Epithelial cell of proximal tubule (primary cell): ENCODE measurements around the gene BPIFB3. TPM values are rescaled to one million over a fixed set of nuclear protein-coding genes. Genes with fewer than 3 reads are reported as not detected.

Experiments used
- DNase-seq: peaks from one replicate; pipeline ENCODE4 v3.0.0-alpha.2; 2011; ENCODE audit warnings: low read depth
- H3K4me3 ChIP-seq: 2 replicates; pipeline ENCODE4 v1.5.1; 2011; ENCODE audit warnings: low read depth, mild to moderate bottlenecking, low read length
- CTCF ChIP-seq: conservative IDR thresholded peaks from 2 replicates; pipeline ENCODE4 v1.5.1; 2012; ENCODE audit warnings: low read depth, mild to moderate bottlenecking, low read length
- total RNA-seq: library from RNA; depleted of rRNA; stranded (reverse); fragments of >200 nt; gene quantifications from 2 replicates; pipeline ENCODE4 v1.2.3, GENCODE V29; 2015

BPIFB3 gene, protein sequence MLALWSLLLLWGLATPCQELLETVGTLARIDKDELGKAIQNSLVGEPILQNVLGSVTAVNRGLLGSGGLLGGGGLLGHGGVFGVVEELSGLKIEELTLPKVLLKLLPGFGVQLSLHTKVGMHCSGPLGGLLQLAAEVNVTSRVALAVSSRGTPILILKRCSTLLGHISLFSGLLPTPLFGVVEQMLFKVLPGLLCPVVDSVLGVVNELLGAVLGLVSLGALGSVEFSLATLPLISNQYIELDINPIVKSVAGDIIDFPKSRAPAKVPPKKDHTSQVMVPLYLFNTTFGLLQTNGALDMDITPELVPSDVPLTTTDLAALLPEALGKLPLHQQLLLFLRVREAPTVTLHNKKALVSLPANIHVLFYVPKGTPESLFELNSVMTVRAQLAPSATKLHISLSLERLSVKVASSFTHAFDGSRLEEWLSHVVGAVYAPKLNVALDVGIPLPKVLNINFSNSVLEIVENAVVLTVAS
- not detected in 2 replicates for total RNA-seq

GRCh38 chr20:33053291-33054106 is at the start of gene BPIFB3:
Gene BPIFB3, plus strand, starts transcription at chr20:33053903. Its CDS starts 1,533 bp downstream, at chr20:33055436.
- TF ChIP-seq CTCF: no peak
- no peak within 1 kb of the TSS for H3K4me3 ChIP-seq
- no peak for DNase-seq

DNA sequence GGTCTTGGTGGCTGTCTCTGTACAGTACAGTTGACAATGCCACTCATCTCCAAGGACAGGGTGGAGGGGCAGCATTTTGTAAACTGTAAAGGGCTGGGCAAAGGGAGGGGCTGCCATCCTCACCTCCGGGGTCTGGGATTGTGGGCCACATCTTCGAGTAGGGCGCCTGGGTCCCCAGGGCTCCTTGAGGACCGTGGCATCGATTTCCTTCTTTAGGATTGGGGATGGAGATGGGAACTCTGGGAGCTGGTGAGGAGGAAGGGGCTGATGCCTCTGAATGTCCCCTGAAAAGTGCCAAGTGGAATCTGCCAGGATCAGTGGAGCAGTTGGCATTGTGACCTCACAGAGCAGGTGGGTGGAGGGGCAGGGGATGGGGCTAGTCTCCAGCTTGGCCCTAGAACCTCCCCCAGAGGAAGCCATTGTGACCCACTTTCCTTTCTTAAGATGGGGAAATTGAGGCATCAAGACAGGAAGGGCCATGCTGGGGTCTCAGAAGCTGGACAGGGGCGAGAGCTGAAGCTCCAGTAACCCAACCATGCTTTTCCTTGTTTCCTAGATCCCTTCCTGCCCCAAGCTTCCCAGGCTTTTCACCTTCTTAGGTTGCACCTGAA is 49.5 kb upstream of the BPIFB3 start, which contains the start of gene SUN5:
SUN5 (minus strand) TSS at position 293 of the 611 bp plus-strand sequence; CDS start at position 200, 93 bp downstream.
- no peak within 1 kb of the TSS for H3K4me3 ChIP-seq
- DNase-seq: no peak
- TF ChIP-seq CTCF: no peak

- DNase-seq: no peak
- H3K4me3 ChIP-seq: no peak overlapping the region
- peak; percentile 48 for TF ChIP-seq CTCF
Measured at GRCh38 chr20:33005132-33005566, 48.6 kb upstream of the BPIFB3 start.

DNA sequence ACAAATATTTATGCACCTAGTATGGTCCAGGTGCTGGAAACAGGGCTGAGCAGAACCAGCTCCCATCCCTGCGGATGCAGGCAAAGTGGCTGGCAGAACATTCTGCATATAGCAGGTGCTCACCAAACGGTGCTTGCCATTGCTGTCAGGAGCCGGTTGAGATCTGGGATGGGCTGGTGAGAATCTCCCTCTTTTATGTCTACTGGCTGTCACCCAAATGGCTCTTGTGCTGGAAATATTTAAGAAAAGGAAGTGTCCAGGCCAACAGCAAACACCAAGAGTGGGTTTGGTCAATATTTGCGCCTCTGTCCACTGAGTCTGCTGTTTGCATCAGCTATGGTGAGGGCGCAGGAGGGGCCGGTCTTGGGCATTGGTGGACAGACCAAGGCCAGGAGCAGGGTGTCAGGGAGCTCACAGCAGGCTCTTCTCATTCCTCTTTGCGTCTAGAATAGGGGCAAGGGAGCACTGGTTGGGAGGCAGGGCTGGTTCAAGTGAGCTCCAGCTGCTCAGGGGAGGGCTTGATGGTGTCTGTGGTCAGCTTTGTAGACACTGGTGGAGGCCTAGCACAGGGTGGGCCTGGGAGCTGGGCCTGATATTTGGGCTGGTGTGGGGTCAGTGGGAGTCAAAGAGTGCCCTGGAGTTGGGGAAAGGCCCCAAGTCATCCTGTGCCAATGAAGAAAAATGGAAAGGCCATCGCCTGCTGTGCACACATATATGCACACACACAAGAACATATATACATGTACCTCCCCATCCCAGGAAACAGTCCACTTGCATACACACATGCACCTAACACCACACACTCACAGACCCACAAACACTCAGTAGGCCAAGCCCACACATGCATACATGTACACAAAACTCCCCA is 47.6 kb upstream of the BPIFB3 start:
- no peak for DNase-seq
- no peak for TF ChIP-seq CTCF
- H3K4me3 ChIP-seq: no peak overlapping the region

DNA sequence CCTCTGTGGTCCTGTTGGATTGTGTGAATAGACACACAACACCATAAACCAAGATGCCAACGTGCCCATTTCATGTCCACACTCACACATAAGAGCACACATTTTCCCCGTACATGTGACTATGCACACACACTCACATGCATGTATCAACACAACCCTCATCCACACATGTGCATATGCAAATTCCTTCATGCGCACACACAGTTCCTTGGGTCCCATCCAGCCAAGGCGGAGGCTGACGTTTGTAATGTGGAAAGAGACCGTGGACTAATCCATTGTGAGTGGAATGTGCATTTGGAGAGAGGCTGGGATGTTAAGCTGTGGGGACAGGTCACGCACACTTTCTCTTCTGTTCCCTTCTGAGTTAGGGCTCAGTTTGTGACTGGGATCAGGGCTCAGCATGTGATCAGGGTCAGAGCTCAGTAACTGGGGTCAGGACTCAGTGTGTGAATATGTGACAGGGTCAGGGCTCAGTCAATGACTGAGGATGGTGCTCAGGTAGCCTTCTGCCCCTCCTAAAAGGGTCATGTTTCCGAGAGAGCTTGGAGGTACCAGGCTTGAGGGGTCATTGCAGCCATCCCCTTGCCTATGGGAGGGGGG is 46.8 kb upstream of the BPIFB3 start:
- no peak for TF ChIP-seq CTCF
- no peak overlapping the region for H3K4me3 ChIP-seq
- no peak for DNase-seq
